Ishikawa (cell line): Measurements from ENCODE around the gene IGLL5.

Source experiments
- CEBPB ChIP-seq: IDR thresholded peaks from 2 replicates; pipeline ENCODE4 v1.6.1; 2012
- EGR1 ChIP-seq: IDR thresholded peaks from 2 replicates; pipeline ENCODE4 v1.6.1; 2012
- EP300 ChIP-seq: IDR thresholded peaks from 2 replicates; pipeline ENCODE4 v1.6.1; 2012; ENCODE audit warnings: borderline replicate concordance
- MAX ChIP-seq: IDR thresholded peaks from 2 replicates; pipeline ENCODE4 v1.6.1; 2012
- RAD21 ChIP-seq: IDR thresholded peaks from 2 replicates; pipeline ENCODE4 v1.6.1; 2012; ENCODE audit warnings: low read depth
- REST ChIP-seq: IDR thresholded peaks from 2 replicates; pipeline ENCODE4 v1.6.1; 2012; ENCODE audit warnings: low read depth, mild to moderate bottlenecking
- TAF1 ChIP-seq: IDR thresholded peaks from 2 replicates; pipeline ENCODE4 v1.6.1; 2012; ENCODE audit warnings: low read depth, mild to moderate bottlenecking
- TEAD4 ChIP-seq: IDR thresholded peaks from 2 replicates; pipeline ENCODE4 v1.6.1; 2012
- USF1 ChIP-seq: IDR thresholded peaks from 2 replicates; pipeline ENCODE4 v1.6.1; 2012
- YY1 ChIP-seq: IDR thresholded peaks from 2 replicates; pipeline ENCODE4 v1.6.1; 2012; ENCODE audit warnings: low read depth
- ZBTB7A ChIP-seq: IDR thresholded peaks from 2 replicates; pipeline ENCODE4 v1.6.1; 2012; ENCODE audit warnings: low read depth

GRCh38 chr22:22879675-22880155 lies 7.9 kb upstream of the IGLL5 start:
- TF ChIP-seq MAX: no peak
- no peak for TF ChIP-seq EGR1
- no peak for TF ChIP-seq CEBPB
- TF ChIP-seq TAF1: no peak
- TF ChIP-seq EP300: no peak
- no peak for TF ChIP-seq ZBTB7A
- TF ChIP-seq USF1: no peak
- no peak for TF ChIP-seq REST
- TF ChIP-seq TEAD4: no peak
- TF ChIP-seq RAD21: no peak
- no peak for TF ChIP-seq YY1
